Transverse colon (tissue), 4 donors: Measurements from ENCODE around the gene RASSF1. TPM values are rescaled to one million over a fixed set of nuclear protein-coding genes. Genes with fewer than 3 reads are reported as not detected.

Experiments
- DNase-seq: peaks from one replicate; pipeline ENCODE4 v3.0.0-alpha.2; 2019
- H3K27ac ChIP-seq, 4 donors: fragments of 200-600 bp; sonication (generic); 2 replicates each; pipeline ENCODE4 v1.5.1; 2016 to 2018; ENCODE audit warnings: inconsistent platforms in 4 of 4
- H3K27me3 ChIP-seq: fragments of 200-600 bp; sonication (generic); 2 replicates; pipeline ENCODE4 v1.5.1; 2017; ENCODE audit warnings: inconsistent platforms
- H3K36me3 ChIP-seq, 4 donors: fragments of 200-600 bp; sonication (generic); 2 replicates each; pipeline ENCODE4 v1.5.1; 2017 to 2019; ENCODE audit warnings: inconsistent platforms in 4 of 4
- H3K4me1 ChIP-seq, 4 donors: fragments of 200-600 bp; sonication (generic); 2 replicates each; pipeline ENCODE4 v1.5.1; 2017 to 2020; ENCODE audit warnings: inconsistent platforms in 4 of 4
- H3K4me3 ChIP-seq, 4 donors: fragments of 200-600 bp; sonication (generic); 1 replicate in 1 of 4; 2 replicates in 3 of 4; pipeline versions ENCODE4 v1.5.1 to v1.6.1; 2017 to 2019; ENCODE audit warnings: inconsistent platforms in 4 of 4
- H3K9me3 ChIP-seq, 2 donors: fragments of 200-600 bp; sonication (generic); 2 replicates each; pipeline ENCODE4 v1.5.1; 2017 to 2019; ENCODE audit warnings: inconsistent platforms in 2 of 2
- EP300 ChIP-seq: sonication (generic); formaldehyde crosslinking; IDR thresholded peaks from one replicate; pipeline ENCODE4 v1.6.1; 2017; ENCODE audit warnings: antibody characterized with exemption, low read depth
- POLR2A ChIP-seq: fragments of 450-650 bp; IDR thresholded peaks from one replicate; pipeline ENCODE4 v1.6.1; 2016; ENCODE audit warnings: antibody characterized with exemption, mild to moderate bottlenecking, moderate library complexity
- POLR2AphosphoS5 ChIP-seq, 3 donors: sonication (generic); formaldehyde crosslinking; IDR thresholded peaks; one replicate each; pipeline ENCODE4 v1.6.1; 2016; ENCODE audit warnings: antibody characterized with exemption in 3 of 3
- WGBS, 2 donors: methylation state at CpG; one replicate each; pipeline ENCODE4 v1.1.5; 2018; ENCODE audit warnings: low coverage in 1 of 2; 5-methylcytosine and 5-hydroxymethylcytosine counted together
- in situ Hi-C, 4 donors: fragments of 200-750 bp; cut with MboI; loops; one replicate each; pipeline versions ENCODE4 v1.15.0 to v1.15.1; 2017; ENCODE audit warnings: low sequenced_read_pairs in 3 of 4, low pct_ligation_motif_present in 1 of 4, low pct_unique_long_range_greater_than_20kb in 1 of 4
- intact Hi-C: fragments of 100-400 bp; cut with DNase I; formaldehyde crosslinking; loops from one replicate; pipeline ENCODE4 v1.15.1; 2023; ENCODE audit warnings: low total_unique reads
- total RNA-seq, 4 donors: library from RNA; depleted of rRNA; stranded (reverse); fragments of >200 nt; gene quantifications; one replicate each; pipeline ENCODE4 v1.1.0, GENCODE V29; 2016
- TF ChIP-seq, protein P1 (sequence below), 5 experiments: fragments of 200-600 bp in 3 of 5; fragments of 450-650 bp in 2 of 5; sonication (generic) in 3 of 5; IDR thresholded peaks; 1 replicate in 2 of 5; 2 replicates in 3 of 5; pipeline ENCODE4 v1.5.1; 2016 to 2017; ENCODE audit warnings: antibody characterized with exemption in 5 of 5, inconsistent platforms in 3 of 5, mild to moderate bottlenecking in 2 of 5, moderate library complexity in 1 of 5

Gene RASSF1
- total RNA-seq, 4 donors from 2014 or later: 9.8 to 29.2 (median 21.7) TPM

DNA sequence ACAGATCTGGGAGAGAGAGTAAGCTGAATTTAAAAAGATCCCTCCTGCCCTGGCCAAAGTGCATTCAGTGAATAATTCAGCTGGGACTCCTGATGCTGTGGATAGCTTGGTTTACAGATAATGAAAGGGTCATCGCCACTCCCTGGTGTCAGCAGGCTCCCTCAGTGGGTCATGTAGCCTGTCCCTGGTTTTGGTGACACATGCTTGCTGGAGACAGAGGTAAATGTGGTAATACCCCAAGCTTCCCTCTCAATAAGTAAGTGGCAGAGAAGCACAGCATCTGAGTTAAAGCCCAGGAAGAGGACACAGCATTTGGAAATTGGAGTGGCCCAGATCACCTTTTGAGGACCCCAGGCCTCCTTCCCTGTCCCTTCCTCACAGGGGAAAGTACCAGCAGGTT, 16.8 kb upstream of the RASSF1 start:
- Histone ChIP-seq H3K27ac (peak overlapping the region; percentile 62 to 96 (median 76)), H3K36me3 (peaks cover 0 to 15% (median 6%) of the 10 kb centered on the region in 4 donors), H3K4me1 (peaks cover 29 to 37% (median 36%) of the 10 kb centered on the region in 4 donors), H3K4me3 (peak overlapping the region; percentile 9 to 91 (median 81)), H3K27me3 (no peaks in the 10 kb centered on the region), H3K9me3 (no peaks in the 10 kb centered on the region)
- WGBS, 2 donors: 27% methylated on average over 1 of the region's 1 CpG; no CpG with 5 or more reads in 1 of the 2 donors
- TF ChIP-seq POLR2AphosphoS5 (IDR thresholded peaks at IDR 0.05) (no peak), EP300 (no peak), POLR2A (no peak)
- TF ChIP-seq, protein P1, sequence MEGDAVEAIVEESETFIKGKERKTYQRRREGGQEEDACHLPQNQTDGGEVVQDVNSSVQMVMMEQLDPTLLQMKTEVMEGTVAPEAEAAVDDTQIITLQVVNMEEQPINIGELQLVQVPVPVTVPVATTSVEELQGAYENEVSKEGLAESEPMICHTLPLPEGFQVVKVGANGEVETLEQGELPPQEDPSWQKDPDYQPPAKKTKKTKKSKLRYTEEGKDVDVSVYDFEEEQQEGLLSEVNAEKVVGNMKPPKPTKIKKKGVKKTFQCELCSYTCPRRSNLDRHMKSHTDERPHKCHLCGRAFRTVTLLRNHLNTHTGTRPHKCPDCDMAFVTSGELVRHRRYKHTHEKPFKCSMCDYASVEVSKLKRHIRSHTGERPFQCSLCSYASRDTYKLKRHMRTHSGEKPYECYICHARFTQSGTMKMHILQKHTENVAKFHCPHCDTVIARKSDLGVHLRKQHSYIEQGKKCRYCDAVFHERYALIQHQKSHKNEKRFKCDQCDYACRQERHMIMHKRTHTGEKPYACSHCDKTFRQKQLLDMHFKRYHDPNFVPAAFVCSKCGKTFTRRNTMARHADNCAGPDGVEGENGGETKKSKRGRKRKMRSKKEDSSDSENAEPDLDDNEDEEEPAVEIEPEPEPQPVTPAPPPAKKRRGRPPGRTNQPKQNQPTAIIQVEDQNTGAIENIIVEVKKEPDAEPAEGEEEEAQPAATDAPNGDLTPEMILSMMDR (IDR thresholded peaks at IDR 0.05): no peak
- DNase-seq: no peak
- in situ Hi-C loops (loop anchor here in 1 of 4 donors (25.0 kb wide), 1 partner anchor 205 kb away; the partner anchor contains the start of genes C3orf18 and HEMK1), intact Hi-C loops (no loop called here)

DNA sequence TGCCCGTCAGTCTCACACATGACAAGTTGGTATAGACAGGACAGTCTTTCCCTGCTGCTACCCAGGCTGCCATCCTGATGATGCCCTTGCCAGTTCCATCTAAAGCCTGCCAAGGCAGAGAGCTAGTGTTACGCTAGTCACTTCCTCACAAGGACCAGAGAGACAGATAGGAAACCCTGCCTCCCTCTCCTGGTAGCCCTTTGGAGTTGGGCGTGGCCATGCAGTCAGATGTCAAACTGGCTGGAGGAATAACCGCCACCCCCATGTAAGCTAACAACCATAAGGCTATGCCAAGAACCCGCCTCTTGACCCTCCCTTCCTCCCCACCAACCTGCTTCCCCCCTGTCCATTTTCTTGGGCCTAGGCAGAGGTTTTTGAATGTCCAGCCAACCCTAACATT, 15.9 kb upstream of the RASSF1 start:
- in situ Hi-C loops: loop anchor here in 1 of 4 donors (25.0 kb wide), 1 partner anchor 206 kb away; the partner anchor contains the start of genes C3orf18 and HEMK1
- Histone ChIP-seq H3K27me3 (no peaks in the 10 kb centered on the region), H3K4me3 (peak overlapping the region in 3 of 4 donors; percentile 12 to 87 (median 75)), H3K4me1 (peaks cover 31 to 42% (median 39%) of the 10 kb centered on the region in 4 donors), H3K36me3 (peaks cover 0 to 15% (median 6%) of the 10 kb centered on the region in 4 donors), H3K9me3 (no peaks in the 10 kb centered on the region), H3K27ac (peak overlapping the region; percentile 62 to 96 (median 76))
- DNase-seq: peak; percentile 83
- WGBS, 2 donors: 49% methylated on average over 5 of the region's 5 CpGs; no CpG with 5 or more reads in 1 of the 2 donors
- no peak for TF ChIP-seq EP300
- intact Hi-C loops: no loop called here

DNA sequence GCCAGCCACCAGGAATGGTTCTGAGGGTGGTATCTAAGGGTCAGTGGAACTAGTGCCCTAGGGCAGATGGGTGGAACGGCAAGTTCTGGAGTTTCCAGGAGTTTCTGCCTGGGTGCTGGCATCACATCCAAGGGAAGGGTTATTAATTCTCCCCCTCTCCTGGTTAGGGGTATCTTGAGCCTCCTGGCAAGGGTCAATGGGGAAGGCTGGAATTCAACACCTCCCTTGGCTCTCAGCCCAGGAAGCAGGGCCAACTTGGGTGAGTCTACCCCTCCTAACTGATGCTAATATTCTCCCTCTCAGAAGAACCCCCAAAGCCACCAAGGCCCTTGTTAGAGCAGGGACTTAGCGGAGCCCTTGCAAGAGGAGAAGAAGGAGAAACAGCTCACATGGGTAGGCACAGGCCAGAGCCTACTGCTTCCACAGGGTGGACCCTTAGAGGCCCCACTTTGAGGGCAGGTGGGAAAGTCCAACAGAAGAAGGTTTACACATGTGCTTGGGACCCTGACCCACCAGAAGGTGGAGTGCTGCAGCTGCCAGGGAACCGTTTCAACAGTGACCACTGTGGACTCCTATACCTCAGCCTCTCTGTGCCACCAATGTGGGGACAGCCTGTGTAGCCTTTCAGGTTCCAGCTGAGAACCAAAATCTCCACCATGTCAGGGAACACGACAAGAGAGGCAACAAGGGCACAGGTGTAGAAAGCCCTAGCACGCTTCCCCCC, 15.4 kb upstream of the RASSF1 start:
- in situ Hi-C loops (loop anchor here in 1 of 4 donors (25.0 kb wide), 1 partner anchor 206 kb away; the partner anchor contains the start of genes C3orf18 and HEMK1), intact Hi-C loops (no loop called here)
- Histone ChIP-seq H3K27ac (peak overlapping the region; percentile 62 to 96 (median 76)), H3K27me3 (no peaks in the 10 kb centered on the region), H3K4me1 (peaks cover 36 to 48% (median 45%) of the 10 kb centered on the region in 4 donors), H3K36me3 (peaks cover 0 to 15% (median 6%) of the 10 kb centered on the region in 4 donors), H3K4me3 (peak overlapping the region in 1 of 4 donors; percentile 75), H3K9me3 (no peaks in the 10 kb centered on the region)
- no peak for DNase-seq
- 57% methylated on average over 5 of the region's 5 CpGs; no CpG with 5 or more reads in 1 of the 2 donors for WGBS, 2 donors
- TF ChIP-seq EP300: no peak
- TF ChIP-seq, protein P1 (IDR thresholded peaks at IDR 0.05): no peak

DNA sequence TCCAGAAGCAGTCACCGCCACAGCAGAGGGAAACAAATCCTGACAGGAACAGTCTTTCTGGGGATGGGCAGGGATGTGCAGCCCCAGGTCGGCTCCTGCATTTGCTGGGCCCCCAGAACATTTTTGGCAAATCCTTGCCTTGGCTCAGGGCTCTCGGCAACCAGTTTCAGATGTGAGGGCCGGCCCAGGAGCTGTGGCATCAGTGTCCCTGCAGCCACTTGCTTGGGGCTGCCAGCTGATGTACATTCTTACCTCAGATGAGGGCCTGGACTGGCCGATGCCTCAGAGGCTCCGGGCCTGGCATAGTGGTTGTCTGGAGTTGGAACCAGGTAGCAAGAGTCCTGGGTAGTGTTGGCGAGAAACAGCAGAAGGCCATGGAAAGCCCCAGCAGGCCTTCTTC, 14.2 kb upstream of the RASSF1 start:
- H3K4me1 ChIP-seq: peaks cover 39 to 53% (median 50%) of the 10 kb centered on the region in 4 donors
- intact Hi-C loops (no loop called here), in situ Hi-C loops (loop anchor here in 1 of 4 donors (25.0 kb wide), 1 partner anchor 207 kb away; the partner anchor contains the start of genes C3orf18 and HEMK1)

More for the DNA sequence above, 14.2 kb upstream of the RASSF1 start:
- H3K36me3 ChIP-seq: peaks cover 0 to 15% (median 6%) of the 10 kb centered on the region in 4 donors
- H3K27ac ChIP-seq: no peak overlapping the region
- DNase-seq: no peak
- no peak overlapping the region for H3K4me3 ChIP-seq
- no peaks in the 10 kb centered on the region for H3K27me3 ChIP-seq
- 82% methylated on average over 7 of the region's 7 CpGs; no CpG with 5 or more reads in 1 of the 2 donors for WGBS, 2 donors
- TF ChIP-seq POLR2AphosphoS5 (IDR thresholded peaks at IDR 0.05) (no peak), EP300 (no peak), POLR2A (no peak)
- TF ChIP-seq, protein P1 (IDR thresholded peaks at IDR 0.05): no peak
- H3K9me3 ChIP-seq: no peaks in the 10 kb centered on the region
